ENCODE results near the gene USP37. TPM values are rescaled to one million over a fixed set of nuclear protein-coding genes. Genes with fewer than 3 reads are reported as not detected.
A peak's percentile ranks its signal among the peaks of the same experiment; 100 is the strongest.

The USP37 gene
- polyA plus RNA-seq (ENCODE audit: insufficient read length in 4 of 4): 10 to 100 TPM; 14.7 to 18.8 (median 16.0) TPM

- peak; percentile 94 to 98 (median 96) for DNase-seq (ENCODE audit: low read depth in 4 of 4, low spot score in 3 of 4)
Observed at GRCh38 chr2:218568190-218569037, at the start of gene USP37, which contains the start of gene CNOT9. Gene USP37 (minus strand): TSS chr2:218568351. CDS start chr2:218558653, 9,698 bp downstream. Gene CNOT9 (plus strand): TSS chr2:218568839. CDS start chr2:218568955, 116 bp downstream.

- no peak for DNase-seq (ENCODE audit: low read depth in 4 of 4, low spot score in 3 of 4)
Observed at GRCh38 chr2:218615868-218616315, 47.7 kb upstream of the USP37 start.

- peak in 3 of 4 donors; percentile 12 to 26 (median 25) for DNase-seq (ENCODE audit: low read depth in 4 of 4, low spot score in 3 of 4)
Observed at GRCh38 chr2:218607436-218608115, 39.4 kb upstream of the USP37 start, which contains the start of gene PLCD4. Gene PLCD4 (plus strand): TSS chr2:218607899. CDS start chr2:218615740, 7,841 bp downstream.

- peak in 1 of 4 donors; percentile 15 for DNase-seq (ENCODE audit: low read depth in 4 of 4, low spot score in 3 of 4)
Observed at GRCh38 chr2:218605432-218605831, 37.3 kb upstream of the USP37 start.

GRCh38 chr2:218585541-218585940 lies 17.4 kb upstream of the USP37 start:
- no peak for DNase-seq (ENCODE audit: low read depth in 4 of 4, low spot score in 3 of 4)

- DNase-seq (ENCODE audit: low read depth in 4 of 4, low spot score in 3 of 4): no peak
Observed at GRCh38 chr2:218583983-218584850, 16.1 kb upstream of the USP37 start.

GRCh38 chr2:218582076-218582475 lies 13.9 kb upstream of the USP37 start:
- DNase-seq (ENCODE audit: low read depth in 4 of 4, low spot score in 3 of 4): no peak

- DNase-seq (ENCODE audit: low read depth in 4 of 4, low spot score in 3 of 4): no peak
Observed at GRCh38 chr2:218578272-218578877, 10.2 kb upstream of the USP37 start.

- DNase-seq (ENCODE audit: low read depth in 4 of 4, low spot score in 3 of 4): no peak
Observed at GRCh38 chr2:218577482-218578220, 9.5 kb upstream of the USP37 start.

GRCh38 chr2:218576854-218577253 lies 8.7 kb upstream of the USP37 start:
- no peak for DNase-seq (ENCODE audit: low read depth in 4 of 4, low spot score in 3 of 4)

- no peak for DNase-seq (ENCODE audit: low read depth in 4 of 4, low spot score in 3 of 4)
Observed at GRCh38 chr2:218570850-218571249, 2.7 kb upstream of the USP37 start.

- DNase-seq (ENCODE audit: low read depth in 4 of 4, low spot score in 3 of 4): no peak
Observed at GRCh38 chr2:218569661-218570500, 1.7 kb upstream of the USP37 start.

GRCh38 chr2:218569038-218569431 lies 884 bp upstream of the USP37 start:
- peak in 2 of 4 donors; percentile 45 to 50 for DNase-seq (ENCODE audit: low read depth in 4 of 4, low spot score in 3 of 4)

GRCh38 chr2:218567797-218568189 lies 358 bp downstream of the USP37 start:
- no peak for DNase-seq (ENCODE audit: low read depth in 4 of 4, low spot score in 3 of 4)

GRCh38 chr2:218566296-218566695 lies 1.9 kb downstream of the USP37 start:
- no peak for DNase-seq (ENCODE audit: low read depth in 4 of 4, low spot score in 3 of 4)

GRCh38 chr2:218564056-218564455 lies 4.1 kb downstream of the USP37 start:
- no peak for DNase-seq (ENCODE audit: low read depth in 4 of 4, low spot score in 3 of 4)

- DNase-seq (ENCODE audit: low read depth in 4 of 4, low spot score in 3 of 4): no peak
Observed at GRCh38 chr2:218558986-218559385, 9.2 kb downstream of the USP37 start.

- DNase-seq (ENCODE audit: low read depth in 4 of 4, low spot score in 3 of 4): no peak
Observed at GRCh38 chr2:218557941-218558340, 10.2 kb downstream of the USP37 start.
